GM12873 (cell line): ENCODE data around the gene TMEM50A.

Source experiments
- CTCF ChIP-seq: IDR thresholded peaks from 2 replicates; pipeline ENCODE4 v1.5.1; 2012; ENCODE audit warnings: low read depth, mild to moderate bottlenecking, moderate library complexity, low read length, control low read depth; ENCODE audit not compliant: insufficient read depth; ENCODE audit errors: missing control alignments

TMEM50A gene

GRCh38 chr1:25349606-25350005 is 11.5 kb downstream of the TMEM50A start:
- no peak for TF ChIP-seq CTCF

- no peak for TF ChIP-seq CTCF
Measured at GRCh38 chr1:25355841-25356395, 17.8 kb downstream of the TMEM50A start.

- no peak for TF ChIP-seq CTCF
Measured at GRCh38 chr1:25356441-25356840, 18.3 kb downstream of the TMEM50A start.

- TF ChIP-seq CTCF = no peak
Measured at GRCh38 chr1:25356848-25357247, 18.7 kb downstream of the TMEM50A start.

GRCh38 chr1:25360596-25361581 is 22.8 kb downstream of the TMEM50A start:
- no peak for TF ChIP-seq CTCF

- TF ChIP-seq CTCF = no peak
Measured at GRCh38 chr1:25361901-25362300, 23.8 kb downstream of the TMEM50A start.

GRCh38 chr1:25369241-25369640 is 31.1 kb downstream of the TMEM50A start:
- TF ChIP-seq CTCF = no peak
